ENCODE measurements around the gene PDCD11.
"Not testable (repeated sequence)": the region's sequence is repeated elsewhere in the genome, so short reads cannot be mapped to it uniquely, and the experiment has no call there.

Gene PDCD11

DNA sequence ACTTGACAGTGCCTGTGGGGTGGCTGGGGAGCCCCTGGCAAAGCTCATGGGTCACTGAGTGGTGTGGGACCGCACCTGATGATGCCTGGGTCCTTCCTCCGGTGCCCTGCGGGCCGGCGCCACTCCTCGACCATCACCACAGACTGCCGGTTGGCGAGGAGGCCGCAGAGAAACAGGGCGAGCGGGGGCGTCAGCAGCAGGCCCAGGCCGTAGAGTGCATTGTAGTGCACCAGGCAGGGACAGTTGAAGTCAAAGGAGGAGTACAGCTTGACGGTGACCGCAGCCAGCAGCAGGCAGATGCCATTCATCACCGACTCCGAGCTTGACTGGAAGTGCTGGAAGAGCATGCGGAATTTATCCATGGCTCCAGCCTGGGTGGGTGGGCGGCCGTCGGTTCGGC lies 82.2 kb downstream of the PDCD11 start:
- FAIRE-seq (no peak), DNase-seq (ENCODE audit: insufficient read length, low spot score) (no peak)

DNA sequence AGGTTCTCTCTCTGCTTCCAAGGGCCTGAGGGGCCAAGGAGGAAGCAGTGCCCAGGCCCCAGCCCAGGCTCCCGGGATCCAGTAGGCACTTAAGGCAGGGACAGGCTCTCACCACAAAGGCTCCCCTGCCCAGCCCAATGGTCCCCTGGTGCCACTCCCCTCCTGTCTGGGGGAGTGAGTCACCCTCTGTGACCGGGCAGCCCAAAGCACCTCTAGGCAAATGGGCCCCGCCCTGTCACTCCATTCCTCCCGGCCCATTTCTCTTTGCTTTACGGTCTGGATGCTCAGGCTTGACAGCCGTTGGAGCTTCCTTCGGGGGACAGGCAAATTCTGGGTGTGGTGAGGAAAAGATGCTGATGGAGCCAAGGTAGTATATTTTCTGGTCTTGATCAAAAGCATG lies 82.7 kb downstream of the PDCD11 start, which contains the start of gene CALHM3:
Gene CALHM3, minus strand, starts transcription at position 106 of the 400 bp plus-strand sequence. CDS start 208 bp downstream, outside the sequence.
- DNase-seq (ENCODE audit: insufficient read length, low spot score), result no peak
- TF ChIP-seq TAF1 (IDR thresholded peaks at IDR 0.05; ENCODE audit: low read depth, low read length) (no peak), POLR2A (IDR thresholded peaks at IDR 0.05; ENCODE audit: low read depth, low read length) (no peak), PAX5 (IDR thresholded peaks at IDR 0.05; ENCODE audit: insufficient read depth, low read length, severe bottlenecking) (no peak), SPI1 (IDR thresholded peaks at IDR 0.05; ENCODE audit: low read depth, low read length) (no peak), POLR2AphosphoS5 (IDR thresholded peaks at IDR 0.05; ENCODE audit: low read depth, low read length) (no peak), POU2F2 (IDR thresholded peaks at IDR 0.05; ENCODE audit: low read depth, low read length) (no peak)
- no peak for FAIRE-seq

More for the DNA sequence above, 82.2 kb downstream of the PDCD11 start:
- TF ChIP-seq PAX5 (IDR thresholded peaks at IDR 0.05; ENCODE audit: insufficient read depth, low read length, severe bottlenecking), result no peak
- no peak for TF ChIP-seq POU2F2 (IDR thresholded peaks at IDR 0.05; ENCODE audit: low read depth, low read length)

DNA sequence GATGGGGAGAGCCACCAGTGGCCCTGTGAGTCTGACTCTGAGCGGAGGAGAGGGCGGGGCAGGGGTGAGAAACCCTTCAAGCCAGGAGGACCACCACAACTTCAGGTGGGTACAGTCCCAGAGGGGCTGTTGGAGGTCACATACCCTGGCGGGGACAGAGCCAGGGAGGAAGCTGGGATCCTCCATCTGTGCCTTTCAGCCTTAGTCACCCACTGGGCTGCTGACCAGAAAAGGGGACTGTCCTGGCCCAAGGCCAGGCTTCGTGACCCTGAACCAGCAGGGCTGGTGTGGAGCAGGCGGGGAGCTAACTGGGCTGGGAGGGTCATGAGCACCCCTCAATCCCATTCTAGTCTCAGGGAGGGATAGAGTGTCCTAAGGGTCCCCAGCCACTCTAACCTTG lies 84.1 kb downstream of the PDCD11 start:
- no peak for DNase-seq (ENCODE audit: insufficient read length, low spot score)
- FAIRE-seq, result no peak
- TF ChIP-seq POU2F2 (IDR thresholded peaks at IDR 0.05; ENCODE audit: low read depth, low read length) (no peak), POLR2AphosphoS5 (IDR thresholded peaks at IDR 0.05; ENCODE audit: low read depth, low read length) (no peak), SPI1 (IDR thresholded peaks at IDR 0.05; ENCODE audit: low read depth, low read length) (no peak), POLR2A (IDR thresholded peaks at IDR 0.05; ENCODE audit: low read depth, low read length) (no peak), PAX5 (IDR thresholded peaks at IDR 0.05; ENCODE audit: insufficient read depth, low read length, severe bottlenecking) (no peak), TAF1 (IDR thresholded peaks at IDR 0.05; ENCODE audit: low read depth, low read length) (no peak)

DNA sequence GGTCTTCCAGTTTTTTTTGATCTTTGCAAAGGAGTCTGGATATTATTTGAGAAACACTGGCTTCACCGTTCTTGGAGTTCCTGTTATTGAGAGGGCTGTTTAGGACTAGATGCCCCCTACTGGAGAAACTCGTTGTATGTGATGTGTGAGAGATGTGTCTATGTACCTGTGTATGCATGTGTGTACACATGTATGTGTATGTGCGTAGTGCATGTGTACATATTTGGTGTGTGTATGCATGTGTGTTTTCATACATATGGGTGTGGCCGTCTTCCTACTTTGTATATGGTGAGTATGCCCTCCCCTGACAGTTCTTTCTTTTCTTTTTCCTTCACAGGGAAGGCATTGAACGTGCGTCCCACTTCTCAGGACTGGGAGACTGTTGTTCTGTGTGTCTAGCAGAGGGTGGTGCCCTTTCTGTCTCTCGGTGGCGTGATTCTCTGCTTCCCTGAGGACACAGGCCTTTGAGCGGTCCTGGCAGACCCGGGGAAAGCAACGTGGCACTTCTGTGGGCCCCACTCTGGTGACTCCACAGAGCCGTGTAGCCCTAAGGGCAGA lies 85.6 kb downstream of the PDCD11 start:
- peak; percentile 75 for TF ChIP-seq SPI1 (IDR thresholded peaks at IDR 0.05; ENCODE audit: low read depth, low read length)
- no peak for TF ChIP-seq POLR2AphosphoS5 (IDR thresholded peaks at IDR 0.05; ENCODE audit: low read depth, low read length)
- TF ChIP-seq POU2F2 (IDR thresholded peaks at IDR 0.05; ENCODE audit: low read depth, low read length), result no peak
- TF ChIP-seq TAF1 (IDR thresholded peaks at IDR 0.05; ENCODE audit: low read depth, low read length), result no peak
- peak; percentile 51 for DNase-seq (ENCODE audit: insufficient read length, low spot score)
- peak; percentile 98 for FAIRE-seq

DNA sequence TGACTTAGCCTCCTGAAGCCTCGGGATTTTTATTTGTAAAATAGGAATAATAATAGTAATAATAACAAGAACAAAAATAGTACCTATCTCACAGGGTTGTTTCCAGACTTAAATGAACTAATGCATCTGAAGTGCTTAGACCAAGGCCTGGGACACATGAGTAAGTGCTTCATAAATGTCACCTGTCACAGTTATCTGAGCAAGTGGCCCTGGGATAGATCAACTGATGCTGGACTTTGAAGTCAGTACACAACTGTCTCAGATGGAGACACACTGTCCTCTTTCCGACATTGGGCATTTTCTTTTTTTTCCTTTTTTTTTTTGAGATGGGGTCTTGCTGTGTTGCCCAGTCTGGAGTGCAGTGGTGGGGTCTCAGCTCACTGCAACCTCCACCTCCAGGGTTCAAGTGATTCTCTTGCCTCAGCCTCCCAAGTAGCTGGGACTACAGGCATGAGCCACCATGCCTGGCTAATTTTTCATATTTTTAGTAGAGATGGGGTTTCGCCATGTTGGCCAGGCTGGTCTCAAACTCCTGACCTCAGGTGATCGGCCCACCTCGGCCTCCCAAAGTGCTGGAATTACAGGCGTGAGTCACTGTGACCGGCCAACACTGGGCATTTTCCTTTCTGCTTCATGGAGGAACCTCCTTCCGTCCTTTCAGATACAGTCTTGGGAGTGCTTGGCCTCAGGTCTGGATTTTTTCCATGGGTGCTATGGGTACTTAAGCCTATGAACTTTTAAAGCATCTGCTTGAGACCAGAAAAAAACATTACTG lies 90.4 kb downstream of the PDCD11 start:
- FAIRE-seq, result not testable (repeated sequence)

DNA sequence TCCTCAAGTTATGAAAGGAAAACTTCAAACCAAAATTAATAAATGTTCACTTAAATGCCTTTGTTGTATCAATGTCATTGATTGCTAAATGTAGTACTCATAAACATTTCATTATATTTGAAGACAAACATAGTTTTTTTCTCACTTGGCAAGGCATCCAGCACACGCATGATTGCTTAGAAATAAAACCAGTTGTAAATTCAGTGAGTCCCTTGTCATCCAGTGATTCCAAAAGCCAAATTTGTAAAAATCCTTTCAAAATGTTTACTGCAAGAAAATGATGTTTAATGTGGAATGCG lies 90.9 kb downstream of the PDCD11 start:
- FAIRE-seq (no peak), DNase-seq (ENCODE audit: insufficient read length, low spot score) (no peak)
- TF ChIP-seq TAF1 (IDR thresholded peaks at IDR 0.05; ENCODE audit: low read depth, low read length) (no peak), PAX5 (IDR thresholded peaks at IDR 0.05; ENCODE audit: insufficient read depth, low read length, severe bottlenecking) (no peak)

More for the DNA sequence above, 90.4 kb downstream of the PDCD11 start:
- DNase-seq (ENCODE audit: insufficient read length, low spot score), result not testable (repeated sequence)

DNA sequence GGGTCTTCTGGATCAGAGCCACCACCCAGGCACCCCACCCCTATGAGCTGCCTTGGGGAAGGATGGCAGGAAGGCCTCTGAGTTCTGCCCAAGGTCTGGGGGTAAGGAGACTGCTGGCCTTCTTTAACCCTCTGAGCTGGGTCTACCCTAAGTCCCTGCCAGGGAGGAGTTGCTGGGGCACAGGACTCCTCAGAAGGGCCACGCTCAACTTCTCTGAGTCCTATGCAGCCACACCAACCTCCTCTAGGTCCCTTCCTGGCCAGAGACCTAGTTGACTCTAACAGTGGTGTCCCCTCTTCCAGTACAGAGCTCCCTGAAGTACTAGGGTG lies 94.5 kb downstream of the PDCD11 start:
- DNase-seq (ENCODE audit: insufficient read length, low spot score) (no peak), FAIRE-seq (no peak)
- TF ChIP-seq POU2F2 (IDR thresholded peaks at IDR 0.05; ENCODE audit: low read depth, low read length) (no peak; the same call in 1 of the 2 replicates), POLR2AphosphoS5 (IDR thresholded peaks at IDR 0.05; ENCODE audit: low read depth, low read length) (no peak), TAF1 (IDR thresholded peaks at IDR 0.05; ENCODE audit: low read depth, low read length) (no peak), POLR2A (IDR thresholded peaks at IDR 0.05; ENCODE audit: low read depth, low read length) (no peak), SPI1 (IDR thresholded peaks at IDR 0.05; ENCODE audit: low read depth, low read length) (no peak), PAX5 (IDR thresholded peaks at IDR 0.05; ENCODE audit: insufficient read depth, low read length, severe bottlenecking) (no peak)

DNA sequence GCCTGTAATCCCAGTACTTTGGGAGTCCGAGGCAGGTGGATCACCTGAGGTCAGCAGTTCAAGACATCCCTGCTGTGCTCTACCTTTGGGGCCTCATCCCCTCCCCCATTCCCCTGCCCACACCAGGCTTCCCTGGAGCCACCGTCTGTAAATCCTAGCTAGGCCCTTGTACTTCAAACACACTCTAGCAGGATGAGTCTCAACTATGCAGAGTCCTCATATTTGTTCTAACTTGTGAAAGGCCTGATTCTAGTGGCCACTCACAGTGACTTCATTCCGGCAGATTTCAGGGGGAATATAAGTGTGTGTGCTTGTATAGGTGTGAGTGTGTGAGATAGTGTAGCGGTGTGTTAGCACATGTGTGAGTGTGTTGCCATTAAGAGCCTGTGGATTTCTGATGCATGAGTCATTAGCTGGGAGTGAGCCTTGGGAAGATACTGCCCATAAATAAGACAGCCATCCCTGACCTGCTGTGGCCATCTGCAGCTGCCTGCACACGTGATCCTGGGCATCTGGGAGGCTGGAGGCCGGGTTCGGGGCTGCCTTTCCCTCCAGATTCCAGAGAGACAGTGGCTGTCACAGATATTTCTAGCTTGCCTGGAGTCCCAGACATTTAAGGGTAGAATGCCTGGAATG lies 95.4 kb downstream of the PDCD11 start:
- FAIRE-seq, result no peak
- DNase-seq (ENCODE audit: insufficient read length, low spot score), result no peak
- no peak for TF ChIP-seq PAX5 (IDR thresholded peaks at IDR 0.05; ENCODE audit: insufficient read depth, low read length, severe bottlenecking)
- TF ChIP-seq POLR2AphosphoS5 (IDR thresholded peaks at IDR 0.05; ENCODE audit: low read depth, low read length), result no peak
- TF ChIP-seq POU2F2 (IDR thresholded peaks at IDR 0.05; ENCODE audit: low read depth, low read length), result no peak
- no peak for TF ChIP-seq TAF1 (IDR thresholded peaks at IDR 0.05; ENCODE audit: low read depth, low read length)
- no peak for TF ChIP-seq SPI1 (IDR thresholded peaks at IDR 0.05; ENCODE audit: low read depth, low read length)
- TF ChIP-seq POLR2A (IDR thresholded peaks at IDR 0.05; ENCODE audit: low read depth, low read length), result no peak

DNA sequence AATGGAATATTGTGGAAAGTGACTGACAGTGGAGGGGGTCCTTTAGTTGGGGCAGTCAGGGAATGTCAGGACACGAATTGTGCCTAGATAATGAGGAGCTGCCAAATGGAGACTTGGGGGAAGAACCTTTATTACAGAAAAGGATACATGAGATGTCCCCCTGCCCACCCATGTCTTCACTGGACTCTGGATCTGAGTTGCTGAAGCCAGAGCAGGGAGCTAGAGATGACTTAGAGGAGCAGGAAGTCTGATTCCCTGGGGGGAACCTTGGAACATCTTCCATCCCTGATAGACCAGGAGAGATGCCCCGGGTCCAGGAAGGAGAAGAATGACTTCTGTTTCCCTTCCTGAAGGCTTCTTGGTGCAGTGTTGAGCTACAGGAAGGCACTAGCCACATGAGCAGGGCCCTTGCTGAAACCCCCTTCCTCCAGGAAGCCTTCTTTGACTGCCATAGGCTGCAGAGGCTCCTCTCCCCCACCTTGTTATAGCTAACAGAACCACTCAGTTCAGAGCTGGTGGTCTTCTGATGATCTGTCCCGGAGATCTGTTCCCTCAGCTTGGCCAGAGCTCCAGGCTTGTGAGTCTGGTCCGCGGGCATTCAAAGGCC lies 96.3 kb downstream of the PDCD11 start:
- FAIRE-seq (no peak), DNase-seq (ENCODE audit: insufficient read length, low spot score) (no peak)
- TF ChIP-seq POU2F2 (IDR thresholded peaks at IDR 0.05; ENCODE audit: low read depth, low read length) (no peak), PAX5 (IDR thresholded peaks at IDR 0.05; ENCODE audit: insufficient read depth, low read length, severe bottlenecking) (no peak), TAF1 (IDR thresholded peaks at IDR 0.05; ENCODE audit: low read depth, low read length) (no peak)

DNA sequence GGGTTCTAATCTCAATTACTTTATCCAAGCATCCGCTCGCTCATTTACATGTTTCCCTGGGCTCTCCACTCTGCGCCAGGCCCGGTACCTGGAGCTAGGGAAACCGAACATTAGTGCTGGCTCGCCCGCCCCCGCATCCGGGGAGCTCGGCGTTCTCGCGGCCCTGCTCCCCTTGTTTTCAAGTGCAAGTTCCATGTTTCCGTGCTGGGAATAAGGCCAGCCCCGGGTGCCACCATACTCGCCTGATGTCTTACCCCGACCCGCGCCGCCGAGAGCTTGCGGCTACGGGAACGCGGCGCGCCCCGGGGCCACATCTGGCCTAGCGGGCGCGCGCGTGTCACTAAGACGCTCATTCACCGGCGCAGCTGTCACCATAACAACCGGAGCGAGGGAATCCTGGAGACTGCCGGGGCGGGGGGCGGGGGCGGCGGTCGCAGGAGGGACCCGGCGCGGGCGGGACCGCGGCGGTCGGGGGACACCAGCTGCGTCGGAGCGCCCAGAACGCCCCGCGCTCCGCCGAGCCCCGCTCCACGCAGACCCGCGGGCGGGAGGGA lies 97.0 kb downstream of the PDCD11 start, which contains the start of gene NEURL1:
Gene NEURL1, plus strand, starts transcription at position 344 of the 554 bp plus-strand sequence. CDS start 683 bp downstream, outside the sequence.
- FAIRE-seq, result peak; percentile 63
- TF ChIP-seq POLR2A (IDR thresholded peaks at IDR 0.05; ENCODE audit: low read depth, low read length) (no peak), SPI1 (IDR thresholded peaks at IDR 0.05; ENCODE audit: low read depth, low read length) (no peak), POU2F2 (IDR thresholded peaks at IDR 0.05; ENCODE audit: low read depth, low read length) (no peak), POLR2AphosphoS5 (IDR thresholded peaks at IDR 0.05; ENCODE audit: low read depth, low read length) (no peak), PAX5 (IDR thresholded peaks at IDR 0.05; ENCODE audit: insufficient read depth, low read length, severe bottlenecking) (no peak), TAF1 (IDR thresholded peaks at IDR 0.05; ENCODE audit: low read depth, low read length) (no peak)
- DNase-seq (ENCODE audit: insufficient read length, low spot score), result peak; percentile 37

All from GM12891 (cell line).